ENCODE measurements around the gene COMT. TPM values are rescaled to one million over a fixed set of nuclear protein-coding genes. Genes with fewer than 3 reads are reported as not detected.

The COMT gene
- total and polyA plus RNA-seq, 9 of the 15 experiments (the other 6 are each of a cell fraction or from before 2014, with no cell fraction given): 12.5 to 351 (median 155) TPM

DNA sequence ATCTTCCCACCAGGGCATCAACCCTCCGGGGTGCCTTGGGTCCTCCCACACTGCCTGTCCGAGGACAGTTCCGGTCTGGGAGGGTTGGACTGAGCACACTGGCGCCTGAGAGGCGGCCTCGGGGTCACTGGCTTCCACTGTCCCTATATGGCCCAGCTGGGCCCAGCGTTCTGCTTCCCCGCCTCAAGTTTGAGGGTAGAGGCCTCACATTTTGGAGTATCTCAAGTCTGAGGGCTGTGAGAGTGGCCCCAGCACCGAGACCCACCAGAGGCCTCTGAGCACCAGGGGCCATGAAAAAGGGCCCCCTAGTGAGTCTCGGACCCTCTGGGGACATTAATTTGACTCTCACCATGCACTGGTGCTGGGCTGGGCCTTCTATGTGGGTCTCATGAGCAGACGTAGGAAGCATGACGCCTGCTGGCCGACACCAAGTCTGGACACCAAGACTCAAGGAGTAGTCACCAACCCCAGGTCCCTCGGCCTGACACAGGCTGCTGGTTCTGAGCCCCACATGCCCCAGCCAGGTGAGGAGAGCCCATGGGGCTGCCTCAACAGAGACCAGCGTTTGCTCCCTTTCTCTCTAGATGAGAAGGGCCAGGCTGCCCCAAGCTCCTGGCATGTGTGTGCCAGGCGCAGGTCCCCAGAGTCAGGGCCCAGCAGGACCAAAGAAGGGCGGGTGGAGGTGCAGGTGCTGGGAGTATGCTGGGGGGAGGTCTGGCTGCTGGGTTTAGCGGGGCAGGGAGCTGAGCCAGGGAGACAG lies 47.6 kb downstream of the COMT start (continued):
- TF ChIP-seq ATF1 (CRISPR knock-in tag; IDR thresholded peaks at IDR 0.05): no peak
- TF ChIP-seq ATF1 (tag; IDR thresholded peaks at IDR 0.05): peak; percentile 53; the same call in 1 of the 2 replicates
- no peak for TF ChIP-seq NELFE (IDR thresholded peaks at IDR 0.05; ENCODE audit: insufficient read depth, insufficient read length)
- TF ChIP-seq, protein P1, sequence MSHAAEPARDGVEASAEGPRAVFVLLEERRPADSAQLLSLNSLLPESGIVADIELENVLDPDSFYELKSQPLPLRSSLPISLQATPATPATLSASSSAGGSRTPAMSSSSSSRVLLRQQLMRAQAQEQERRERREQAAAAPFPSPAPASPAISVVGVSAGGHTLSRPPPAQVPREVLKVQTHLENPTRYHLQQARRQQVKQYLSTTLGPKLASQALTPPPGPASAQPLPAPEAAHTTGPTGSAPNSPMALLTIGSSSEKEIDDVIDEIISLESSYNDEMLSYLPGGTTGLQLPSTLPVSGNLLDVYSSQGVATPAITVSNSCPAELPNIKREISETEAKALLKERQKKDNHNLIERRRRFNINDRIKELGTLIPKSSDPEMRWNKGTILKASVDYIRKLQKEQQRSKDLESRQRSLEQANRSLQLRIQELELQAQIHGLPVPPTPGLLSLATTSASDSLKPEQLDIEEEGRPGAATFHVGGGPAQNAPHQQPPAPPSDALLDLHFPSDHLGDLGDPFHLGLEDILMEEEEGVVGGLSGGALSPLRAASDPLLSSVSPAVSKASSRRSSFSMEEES (CRISPR knock-in tag; IDR thresholded peaks at IDR 0.05): no peak
- TF ChIP-seq GTF2E2 (tag; IDR thresholded peaks at IDR 0.05): 0 out of 2 replicates have a peak, but pooled peaks have one; percentile 22
- TF ChIP-seq HMG20A (CRISPR knock-in tag; conservative IDR thresholded peaks at IDR 0.05): no peak
- TF ChIP-seq U2AF2 (optimal IDR thresholded peaks at IDR 0.05; ENCODE audit: low read depth, low read length): no peak
- TF ChIP-seq, protein P2, sequence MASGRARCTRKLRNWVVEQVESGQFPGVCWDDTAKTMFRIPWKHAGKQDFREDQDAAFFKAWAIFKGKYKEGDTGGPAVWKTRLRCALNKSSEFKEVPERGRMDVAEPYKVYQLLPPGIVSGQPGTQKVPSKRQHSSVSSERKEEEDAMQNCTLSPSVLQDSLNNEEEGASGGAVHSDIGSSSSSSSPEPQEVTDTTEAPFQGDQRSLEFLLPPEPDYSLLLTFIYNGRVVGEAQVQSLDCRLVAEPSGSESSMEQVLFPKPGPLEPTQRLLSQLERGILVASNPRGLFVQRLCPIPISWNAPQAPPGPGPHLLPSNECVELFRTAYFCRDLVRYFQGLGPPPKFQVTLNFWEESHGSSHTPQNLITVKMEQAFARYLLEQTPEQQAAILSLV (tag; IDR thresholded peaks at IDR 0.05): no peak
- peak; percentile 70; the same call in 1 of the 2 replicates for TF ChIP-seq HDAC8 (tag; IDR thresholded peaks at IDR 0.05)
- TF ChIP-seq ZFX (CRISPR knock-in tag; IDR thresholded peaks at IDR 0.05): no peak
- TF ChIP-seq RAD51 (IDR thresholded peaks at IDR 0.05; ENCODE audit: borderline replicate concordance, low read depth): no peak
- peak; percentile 60; the same call in 1 of the 2 replicates for TF ChIP-seq MEF2D (tag; conservative IDR thresholded peaks at IDR 0.05; ENCODE audit: low read depth)
- TF ChIP-seq ZNF668 (CRISPR knock-in tag; IDR thresholded peaks at IDR 0.05): no peak
- no peak for TF ChIP-seq ESRRB (CRISPR knock-in tag; IDR thresholded peaks at IDR 0.05; ENCODE audit: borderline replicate concordance)
- TF ChIP-seq ILK (tag; IDR thresholded peaks at IDR 0.05; ENCODE audit: borderline replicate concordance, low read depth): no peak
- no peak for TF ChIP-seq C11orf30 (IDR thresholded peaks at IDR 0.05; ENCODE audit: low read depth)
- no peak for TF ChIP-seq GTF2A2 (tag; IDR thresholded peaks at IDR 0.05)
- TF ChIP-seq ZNF584 (CRISPR knock-in tag; IDR thresholded peaks at IDR 0.05; ENCODE audit: low read depth): no peak
- no peak for TF ChIP-seq ZNF445 (CRISPR knock-in tag; IDR thresholded peaks at IDR 0.05; ENCODE audit: low read depth)
- TF ChIP-seq, protein P3, sequence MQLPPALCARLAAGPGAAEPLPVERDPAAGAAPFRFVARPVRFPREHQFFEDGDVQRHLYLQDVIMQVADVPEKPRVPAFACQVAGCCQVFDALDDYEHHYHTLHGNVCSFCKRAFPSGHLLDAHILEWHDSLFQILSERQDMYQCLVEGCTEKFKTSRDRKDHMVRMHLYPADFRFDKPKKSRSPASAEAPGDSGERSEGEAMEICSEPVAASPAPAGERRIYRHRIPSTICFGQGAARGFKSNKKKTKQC (CRISPR knock-in tag; IDR thresholded peaks at IDR 0.05): no peak
- no peak for TF ChIP-seq ZNF124 (CRISPR knock-in tag; IDR thresholded peaks at IDR 0.05)
- TF ChIP-seq SIN3B (IDR thresholded peaks at IDR 0.05; ENCODE audit: low read depth): no peak
- no peak for TF ChIP-seq ZSCAN29 (IDR thresholded peaks at IDR 0.05)
- TF ChIP-seq, protein P4, sequence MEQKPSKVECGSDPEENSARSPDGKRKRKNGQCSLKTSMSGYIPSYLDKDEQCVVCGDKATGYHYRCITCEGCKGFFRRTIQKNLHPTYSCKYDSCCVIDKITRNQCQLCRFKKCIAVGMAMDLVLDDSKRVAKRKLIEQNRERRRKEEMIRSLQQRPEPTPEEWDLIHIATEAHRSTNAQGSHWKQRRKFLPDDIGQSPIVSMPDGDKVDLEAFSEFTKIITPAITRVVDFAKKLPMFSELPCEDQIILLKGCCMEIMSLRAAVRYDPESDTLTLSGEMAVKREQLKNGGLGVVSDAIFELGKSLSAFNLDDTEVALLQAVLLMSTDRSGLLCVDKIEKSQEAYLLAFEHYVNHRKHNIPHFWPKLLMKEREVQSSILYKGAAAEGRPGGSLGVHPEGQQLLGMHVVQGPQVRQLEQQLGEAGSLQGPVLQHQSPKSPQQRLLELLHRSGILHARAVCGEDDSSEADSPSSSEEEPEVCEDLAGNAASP (IDR thresholded peaks at IDR 0.05): no peak
- no peak for TF ChIP-seq OTX1 (CRISPR knock-in tag; IDR thresholded peaks at IDR 0.05)
- no peak for TF ChIP-seq PCBP1 (IDR thresholded peaks at IDR 0.05; ENCODE audit: low read depth, low read length, poor library complexity, severe bottlenecking)
- 0 out of 2 replicates have a peak, but pooled peaks have one; percentile 12 for TF ChIP-seq CHD2 (IDR thresholded peaks at IDR 0.05; ENCODE audit: low read depth, low read length)
